HepG2 (cell line): ENCODE results near the gene SLC25A38. TPM values are rescaled to one million over a fixed set of nuclear protein-coding genes. Genes with fewer than 3 reads are reported as not detected.
A peak's percentile ranks its signal among the peaks of the same experiment; 100 is the strongest.

Experiments used
- AFF4 ChIP-seq: sonication (generic); formaldehyde crosslinking; IDR thresholded peaks from 2 replicates; pipeline ENCODE4 v1.4.0; 2020; ENCODE audit warnings: missing genetic modification reagents
- ARID3A ChIP-seq: IDR thresholded peaks from 2 replicates; pipeline ENCODE4 v1.6.1; 2012; ENCODE audit warnings: low read depth, low read length, improper control_type of control experiment
- DMTF1 ChIP-seq: sonication (generic); formaldehyde crosslinking; IDR thresholded peaks from 2 replicates; pipeline ENCODE4 v1.4.0; 2020; ENCODE audit warnings: mild to moderate bottlenecking, missing genetic modification reagents
- FOXC1 ChIP-seq: sonication (generic); formaldehyde crosslinking; IDR thresholded peaks from 2 replicates; pipeline ENCODE4 v1.8.0; 2022; ENCODE audit warnings: mild to moderate bottlenecking, missing genetic modification reagents, borderline replicate concordance
- HBP1 ChIP-seq: IDR thresholded peaks from 2 replicates; pipeline ENCODE4 v1.6.1; 2016; ENCODE audit warnings: low read depth, control low read depth
- KAT8 ChIP-seq: IDR thresholded peaks from 2 replicates; pipeline ENCODE4 v1.6.1; 2016; ENCODE audit warnings: missing genetic modification reagents, missing compliant biosample characterization
- KDM4B ChIP-seq: sonication (generic); formaldehyde crosslinking; IDR thresholded peaks from 2 replicates; pipeline ENCODE4 v1.4.0; 2020; ENCODE audit warnings: missing genetic modification reagents
- MIXL1 ChIP-seq: IDR thresholded peaks from 2 replicates; pipeline ENCODE4 v1.6.1; 2016
- RNF2 ChIP-seq: fragments of 450-650 bp; conservative IDR thresholded peaks from 2 replicates; pipeline ENCODE4 v1.6.1; 2016; ENCODE audit warnings: low read depth
- SRF ChIP-seq: IDR thresholded peaks from 2 replicates; pipeline ENCODE4 v1.6.1; 2011; ENCODE audit warnings: mild to moderate bottlenecking, low read depth, low read length, moderate library complexity
- STAT5B ChIP-seq: sonication (generic); formaldehyde crosslinking; IDR thresholded peaks from 2 replicates; pipeline ENCODE4 v1.4.0; 2020; ENCODE audit warnings: missing genetic modification reagents
- ZMYM2 ChIP-seq: sonication (generic); formaldehyde crosslinking; IDR thresholded peaks from 2 replicates; pipeline ENCODE4 v1.8.0; 2022; ENCODE audit warnings: mild to moderate bottlenecking, missing genetic modification reagents
- ZNF160 ChIP-seq: sonication (generic); formaldehyde crosslinking; IDR thresholded peaks from 2 replicates; pipeline ENCODE4 v1.8.0; 2022; ENCODE audit warnings: mild to moderate bottlenecking, inconsistent platforms, missing genetic modification reagents
- ZNF30 ChIP-seq: sonication (generic); formaldehyde crosslinking; IDR thresholded peaks from 2 replicates; pipeline ENCODE4 v1.5.0; 2020; ENCODE audit warnings: mild to moderate bottlenecking, missing genetic modification reagents
- ZNF512 ChIP-seq: sonication (generic); formaldehyde crosslinking; IDR thresholded peaks from 2 replicates; pipeline ENCODE4 v1.4.0; 2020; ENCODE audit warnings: mild to moderate bottlenecking, missing genetic modification reagents
- ZNF580 ChIP-seq: IDR thresholded peaks from 2 replicates; pipeline ENCODE4 v1.6.1; 2016; ENCODE audit warnings: low read depth, borderline replicate concordance
- ZNF720 ChIP-seq: sonication (generic); formaldehyde crosslinking; IDR thresholded peaks from 2 replicates; pipeline ENCODE4 v1.4.0; 2020; ENCODE audit warnings: missing genetic modification reagents
- ZSCAN29 ChIP-seq: sonication (generic); formaldehyde crosslinking; conservative IDR thresholded peaks from 2 replicates; pipeline ENCODE4 v1.4.0; 2020; ENCODE audit warnings: mild to moderate bottlenecking, missing genetic modification reagents
- polyA plus RNA-seq, 8 experiments: library from polyadenylated mRNA; depleted of rRNA in 3 of 8; stranded (reverse) in 7 of 8; unstranded in 1 of 8; fragments of >200 nt; fragmentation: Illumina TruSeq in 4 of 8; extraction: Trizol in 4 of 8; gene quantifications; 2 replicates each; pipeline versions ENCODE4 v1.2.1 to v1.2.3, GENCODE V29; 2011 to 2016; ENCODE audit warnings: low read depth in 4 of 8, missing spikeins in 1 of 8, mixed read lengths in 1 of 8; ENCODE audit not compliant: insufficient read depth in 1 of 8
- total RNA-seq, 5 experiments: library from RNA; depleted of rRNA; stranded (reverse); fragments of >200 nt; fragmentation: Illumina TruSeq; extraction: Trizol; gene quantifications; 2 replicates each; pipeline ENCODE4 v1.2.3, GENCODE V29; 2016; ENCODE audit warnings: low read depth in 1 of 5

SLC25A38 gene
- total and polyA plus RNA-seq, 2 of the 13 experiments (the other 11 are each of a cell fraction or from before 2014, with no cell fraction given), result 32.5 to 35.4 TPM

GRCh38 chr3:39383045-39383880 lies at the start of gene SLC25A38 (continued):
- TF ChIP-seq HBP1 (CRISPR knock-in tag), result peak; percentile 70; the same call in 1 of the 2 replicates
- TF ChIP-seq ZNF580 (CRISPR knock-in tag), result no peak
- no peak for TF ChIP-seq SRF
- no peak; the same call in 1 of the 2 replicates for TF ChIP-seq FOXC1 (CRISPR knock-in tag)
- no peak for TF ChIP-seq ZSCAN29 (CRISPR knock-in tag)
- peak; percentile 86 for TF ChIP-seq KAT8 (CRISPR knock-in tag)
- TF ChIP-seq ZNF720 (CRISPR knock-in tag), result no peak
- no peak for TF ChIP-seq ZNF160 (CRISPR knock-in tag)
- TF ChIP-seq KDM4B, result no peak
- TF ChIP-seq MIXL1 (CRISPR knock-in tag), result no peak
- peak; percentile 48 for TF ChIP-seq RNF2
- 0 out of 2 replicates have a peak, but pooled peaks have one; percentile 59 for TF ChIP-seq ZMYM2 (CRISPR knock-in tag)
- no peak for TF ChIP-seq ZNF512 (CRISPR knock-in tag)
- TF ChIP-seq STAT5B (CRISPR knock-in tag), result no peak
- TF ChIP-seq AFF4 (CRISPR knock-in tag), result no peak
- 0 out of 2 replicates have a peak, but pooled peaks have one; percentile 65 for TF ChIP-seq ZNF30 (CRISPR knock-in tag)
- TF ChIP-seq DMTF1 (CRISPR knock-in tag), result no peak
- TF ChIP-seq ARID3A, result no peak
